HG02571 (cell line): ENCODE data around the gene SLC25A43.
A peak's percentile ranks its signal among the peaks of the same experiment; 100 is the strongest.
"Not testable (repeated sequence)": the region's sequence is repeated elsewhere in the genome, so short reads cannot be mapped to it uniquely, and the experiment has no call there.

Experiments
- ATAC-seq: cut with Tn5 transposase; IDR thresholded peaks from one replicate; pipeline ENCODE4 v1.9.1; 2021; ENCODE audit warnings: mild to moderate bottlenecking, moderate library complexity; ENCODE audit not compliant: unreplicated experiment

Gene SLC25A43

GRCh38 chrX:119467433-119467832 lies 68.3 kb downstream of the SLC25A43 start:
- no peak for ATAC-seq

- peak; percentile 79 for ATAC-seq
These were observed 68.9 kb downstream of the SLC25A43 start, which contains the start of gene SLC25A5 for GRCh38 chrX:119467842-119468550. SLC25A5 (plus strand) TSS chrX:119468444; CDS start chrX:119468516, 72 bp downstream.

GRCh38 chrX:119468551-119469312 lies 69.6 kb downstream of the SLC25A43 start:
- peak; percentile 72 for ATAC-seq

GRCh38 chrX:119469313-119469635 lies 70.1 kb downstream of the SLC25A43 start:
- ATAC-seq = no peak

GRCh38 chrX:119474615-119475388 lies 75.7 kb downstream of the SLC25A43 start:
- ATAC-seq = no peak

- no peak for ATAC-seq
These were observed 76.4 kb downstream of the SLC25A43 start for GRCh38 chrX:119475389-119476101.

- no peak for ATAC-seq
These were observed 78.7 kb downstream of the SLC25A43 start for GRCh38 chrX:119477812-119478232.

- no peak for ATAC-seq
These were observed 79.4 kb downstream of the SLC25A43 start for GRCh38 chrX:119478504-119478903.

GRCh38 chrX:119479845-119480244 lies 80.7 kb downstream of the SLC25A43 start:
- ATAC-seq = no peak

- ATAC-seq = no peak
These were observed 82.2 kb downstream of the SLC25A43 start for GRCh38 chrX:119481323-119481801.

GRCh38 chrX:119482041-119482440 lies 82.9 kb downstream of the SLC25A43 start:
- ATAC-seq = no peak

- ATAC-seq = peak; percentile 84
These were observed 83.6 kb downstream of the SLC25A43 start for GRCh38 chrX:119482481-119483480.

- ATAC-seq = no peak
These were observed 87.6 kb downstream of the SLC25A43 start for GRCh38 chrX:119486745-119487144.

GRCh38 chrX:119487766-119488165 lies 88.6 kb downstream of the SLC25A43 start:
- not testable (repeated sequence) for ATAC-seq

GRCh38 chrX:119488749-119489148 lies 89.6 kb downstream of the SLC25A43 start:
- ATAC-seq = no peak

GRCh38 chrX:119489212-119490074 lies 90.3 kb downstream of the SLC25A43 start:
- no peak for ATAC-seq

GRCh38 chrX:119492463-119492862 lies 93.3 kb downstream of the SLC25A43 start:
- ATAC-seq = no peak

GRCh38 chrX:119493851-119494495 lies 94.8 kb downstream of the SLC25A43 start:
- not testable (repeated sequence) for ATAC-seq
